HG03442 (cell line): ENCODE measurements around the gene ITGB3BP.
"Not testable (repeated sequence)": the region's sequence is repeated elsewhere in the genome, so short reads cannot be mapped to it uniquely, and the experiment has no call there.

Experiments used
- ATAC-seq: cut with Tn5 transposase; IDR thresholded peaks from one replicate; pipeline ENCODE4 v1.9.1; 2021; ENCODE audit warnings: mild to moderate bottlenecking, moderate library complexity; ENCODE audit not compliant: unreplicated experiment

ITGB3BP gene

DNA sequence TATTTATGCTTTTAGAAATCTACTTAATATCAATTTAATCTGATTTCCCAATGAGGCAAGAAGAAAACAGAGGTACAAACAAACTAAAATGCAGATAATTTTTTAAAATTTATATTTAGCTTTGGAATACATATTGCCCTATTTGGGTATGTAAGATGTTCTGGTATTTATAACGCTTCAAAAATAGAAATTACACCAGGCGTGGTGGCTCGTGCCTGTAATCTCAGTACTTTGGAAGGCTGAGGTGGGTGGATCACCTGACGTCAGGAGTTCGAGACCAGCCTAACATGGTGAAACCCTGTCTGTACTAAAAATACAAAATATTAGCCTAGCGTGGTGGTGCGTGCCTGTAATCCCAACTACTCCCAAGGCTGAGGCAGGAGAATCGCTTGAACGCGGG, 13.3 kb downstream of the ITGB3BP start:
- no peak for ATAC-seq

GRCh38 chr1:63506782-63507181, 16.2 kb downstream of the ITGB3BP start:
- no peak for ATAC-seq

- ATAC-seq = no peak
These were observed 21.8 kb downstream of the ITGB3BP start for GRCh38 chr1:63501256-63501655.

DNA sequence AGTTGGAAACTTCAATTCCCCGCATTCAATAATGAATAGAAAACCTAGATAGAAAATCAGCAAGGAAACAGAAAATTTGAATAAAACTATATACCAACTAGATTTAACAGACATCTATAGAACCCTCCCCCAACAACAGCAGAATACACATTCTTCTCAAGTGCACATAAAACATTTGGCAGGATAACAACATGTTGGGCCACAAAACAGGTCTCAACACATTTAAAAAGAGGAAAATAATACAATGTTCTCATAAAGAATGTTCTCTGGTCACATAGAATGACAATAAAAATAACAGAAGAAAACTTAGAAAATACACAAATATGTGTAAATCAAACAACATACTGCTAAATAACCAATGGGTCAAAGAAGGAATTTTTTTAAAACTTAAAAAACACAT, 24.9 kb downstream of the ITGB3BP start:
- ATAC-seq = no peak

- no peak for ATAC-seq
These were observed 25.4 kb downstream of the ITGB3BP start for GRCh38 chr1:63497577-63497976.

DNA sequence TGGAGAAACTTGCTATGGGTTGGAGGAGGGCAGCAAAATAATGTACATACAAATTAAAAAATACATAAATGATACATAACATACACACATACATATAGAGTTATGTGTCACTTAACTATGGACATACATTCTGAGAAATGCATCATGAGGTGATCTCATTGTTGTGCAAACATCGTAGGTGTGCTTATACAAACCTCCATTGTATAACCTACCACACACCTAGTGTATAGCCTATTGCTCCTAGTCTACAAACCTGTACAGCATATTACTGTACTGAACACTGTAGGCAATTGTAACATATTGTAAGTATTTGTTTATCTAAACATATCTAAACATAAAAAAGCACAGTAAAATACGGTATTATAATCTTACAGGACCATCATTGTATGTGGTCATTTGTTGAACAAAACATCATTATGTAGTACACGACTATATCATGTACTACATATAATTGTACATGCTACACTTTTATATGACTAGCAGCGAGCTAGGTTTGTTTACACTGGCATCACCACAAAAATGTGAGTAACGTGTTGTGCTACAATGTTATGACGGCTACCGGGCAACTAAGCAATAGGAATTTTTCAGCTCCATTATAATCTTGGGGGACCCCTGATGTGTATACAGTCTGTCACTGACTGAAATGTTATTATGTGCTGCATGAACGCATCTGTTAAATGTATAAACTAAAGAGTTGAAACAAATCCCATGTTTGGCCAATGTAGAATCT, 35.5 kb downstream of the ITGB3BP start:
- no peak for ATAC-seq

- no peak for ATAC-seq
These were observed 36.4 kb downstream of the ITGB3BP start for GRCh38 chr1:63486629-63487028.

DNA sequence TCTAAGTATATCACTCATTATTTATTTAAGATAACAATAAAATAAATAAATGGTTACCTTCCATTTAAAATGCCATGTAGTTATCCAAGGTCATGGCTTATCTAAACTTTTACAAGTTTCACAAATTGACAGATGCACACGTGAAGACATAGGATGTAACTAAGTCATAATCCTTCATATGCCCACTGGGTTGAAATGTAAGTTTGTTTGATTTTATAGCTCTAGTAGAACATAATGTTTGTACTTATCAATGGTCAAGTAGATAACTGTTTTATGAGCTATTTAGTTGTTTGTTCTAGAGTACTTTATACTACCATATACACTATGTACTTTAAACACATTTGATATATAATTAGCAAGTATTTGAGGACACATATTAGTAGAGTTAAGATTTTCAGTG, 43.0 kb downstream of the ITGB3BP start:
- ATAC-seq = no peak

DNA sequence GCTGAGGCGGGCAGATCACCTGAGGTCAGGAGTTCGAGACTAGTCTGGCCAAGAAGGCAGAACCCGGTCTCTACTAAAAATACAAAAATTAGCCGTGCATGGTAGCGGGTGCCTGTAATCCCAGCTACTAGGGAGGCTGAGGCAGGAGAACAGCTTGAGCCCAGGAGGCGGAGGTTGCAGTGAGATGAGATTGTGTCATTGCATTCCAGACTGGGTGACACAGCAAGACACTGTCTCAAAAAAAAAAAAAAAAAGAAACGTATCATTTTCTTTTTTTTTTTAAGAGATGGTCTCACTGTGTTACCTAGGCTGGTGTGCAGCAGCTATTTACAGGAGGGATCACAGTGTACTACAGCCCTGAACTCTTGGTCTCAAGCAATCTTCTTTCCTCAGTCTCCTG, 47.3 kb downstream of the ITGB3BP start:
- no peak for ATAC-seq

GRCh38 chr1:63468683-63469082, 54.3 kb downstream of the ITGB3BP start:
- not testable (repeated sequence) for ATAC-seq

- no peak for ATAC-seq
These were observed 56.3 kb downstream of the ITGB3BP start for GRCh38 chr1:63466759-63467158.

GRCh38 chr1:63466181-63466580, 56.8 kb downstream of the ITGB3BP start:
- no peak for ATAC-seq

- no peak for ATAC-seq
These were observed 59.8 kb downstream of the ITGB3BP start for GRCh38 chr1:63463248-63463647.

- ATAC-seq = no peak
These were observed 61.3 kb downstream of the ITGB3BP start for GRCh38 chr1:63461661-63462230.

DNA sequence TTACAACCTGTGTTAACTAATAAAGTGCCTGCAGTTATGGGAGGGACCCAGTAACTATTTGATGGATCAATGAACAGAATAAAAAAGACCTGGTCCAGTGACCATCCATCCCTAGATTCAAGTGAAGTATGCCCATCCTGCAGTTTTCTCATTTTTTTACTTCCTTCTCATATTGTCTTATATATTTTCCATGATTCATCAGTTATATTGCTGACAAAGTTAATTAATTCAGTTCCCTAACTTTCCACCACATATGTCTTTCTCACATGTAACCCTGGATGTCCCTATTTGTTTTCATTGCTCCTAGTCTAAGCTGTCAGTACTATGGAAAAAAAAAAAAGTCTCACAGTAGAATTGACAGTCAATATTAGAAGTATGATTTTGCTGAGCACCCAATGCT, 64.3 kb downstream of the ITGB3BP start:
- ATAC-seq = no peak

DNA sequence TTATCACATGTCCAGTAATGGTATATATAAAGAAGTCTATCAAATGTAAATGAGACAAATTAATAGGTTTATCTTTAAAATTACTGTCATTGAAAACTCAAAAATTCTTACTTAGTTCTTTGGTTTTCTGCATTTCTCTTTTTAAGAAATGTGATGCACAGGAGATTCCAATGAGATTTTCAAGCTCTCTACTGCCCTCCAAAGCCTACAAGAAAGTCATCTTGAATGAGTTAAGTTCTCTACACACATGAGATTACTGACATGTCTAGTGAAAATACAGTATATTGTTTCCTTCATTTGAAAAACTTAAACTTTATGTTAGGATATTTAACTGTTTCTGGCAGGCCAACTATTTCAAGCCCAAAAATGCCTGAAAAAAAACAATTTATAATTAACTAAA, 68.8 kb downstream of the ITGB3BP start:
- no peak for ATAC-seq

GRCh38 chr1:63453232-63453631, 69.8 kb downstream of the ITGB3BP start:
- ATAC-seq = no peak

GRCh38 chr1:63450416-63450815, 72.6 kb downstream of the ITGB3BP start:
- ATAC-seq = no peak

GRCh38 chr1:63448731-63449246, 74.2 kb downstream of the ITGB3BP start:
- no peak for ATAC-seq

DNA sequence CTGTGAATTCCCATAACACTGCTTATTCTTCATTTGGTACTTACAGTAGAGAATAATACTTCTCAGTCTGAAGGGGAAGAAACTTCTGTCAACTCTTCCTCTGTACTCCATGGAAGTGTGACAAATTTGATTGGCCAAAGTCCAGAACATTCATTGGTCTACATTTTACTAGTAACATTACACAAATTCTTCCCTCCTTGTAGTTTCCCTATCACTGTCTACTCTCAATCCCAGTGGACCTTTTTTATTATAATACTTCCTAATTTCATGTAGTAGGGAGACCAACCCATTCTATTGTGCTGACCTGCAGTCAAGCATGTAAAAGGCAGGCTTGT, 80.9 kb downstream of the ITGB3BP start:
- ATAC-seq = no peak

DNA sequence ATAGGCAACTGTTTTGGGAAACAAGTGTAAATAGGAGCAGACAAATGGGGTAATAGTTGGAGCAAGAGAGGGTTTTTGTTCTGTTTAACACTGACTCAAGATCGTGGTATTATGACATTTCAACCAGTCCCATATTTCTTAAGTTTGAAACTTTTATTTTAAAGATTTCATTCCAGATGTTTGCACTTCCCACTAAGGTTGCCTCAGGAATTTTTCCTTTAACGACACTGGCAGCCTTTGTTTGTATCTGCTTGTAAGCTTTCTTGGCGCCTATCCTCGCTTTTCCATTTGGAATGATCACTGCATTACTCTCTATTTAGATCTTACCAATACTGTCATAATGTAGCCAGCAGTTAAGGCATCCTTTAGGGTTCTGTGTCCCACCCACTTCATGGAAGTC, 87.9 kb downstream of the ITGB3BP start:
- ATAC-seq = no peak

GRCh38 chr1:63429281-63429680, 93.7 kb downstream of the ITGB3BP start:
- no peak for ATAC-seq

GRCh38 chr1:63428815-63429214, 94.2 kb downstream of the ITGB3BP start:
- no peak for ATAC-seq
